ENCODE measurements around the gene ACP1.

The ACP1 gene

DNA sequence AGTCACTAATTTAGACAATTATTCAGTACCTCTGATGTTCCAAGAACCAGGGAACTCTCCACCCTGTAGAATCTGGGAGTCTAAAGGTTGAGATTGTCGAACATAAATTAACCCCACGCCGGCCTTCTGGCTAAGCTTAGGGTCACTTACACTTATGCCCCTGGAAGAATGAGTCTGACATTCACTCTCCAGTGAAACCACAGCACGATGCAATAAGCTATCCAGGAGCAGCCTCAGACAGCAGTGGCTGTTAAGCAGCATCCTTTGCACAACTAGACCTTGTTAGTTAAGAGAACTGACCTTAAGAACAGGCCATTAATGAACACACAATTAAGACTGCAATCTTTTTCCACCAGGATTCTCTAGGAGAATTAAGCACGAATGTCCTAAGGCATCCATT is 25.9 kb upstream of the ACP1 start:
- TF ChIP-seq, protein P1, sequence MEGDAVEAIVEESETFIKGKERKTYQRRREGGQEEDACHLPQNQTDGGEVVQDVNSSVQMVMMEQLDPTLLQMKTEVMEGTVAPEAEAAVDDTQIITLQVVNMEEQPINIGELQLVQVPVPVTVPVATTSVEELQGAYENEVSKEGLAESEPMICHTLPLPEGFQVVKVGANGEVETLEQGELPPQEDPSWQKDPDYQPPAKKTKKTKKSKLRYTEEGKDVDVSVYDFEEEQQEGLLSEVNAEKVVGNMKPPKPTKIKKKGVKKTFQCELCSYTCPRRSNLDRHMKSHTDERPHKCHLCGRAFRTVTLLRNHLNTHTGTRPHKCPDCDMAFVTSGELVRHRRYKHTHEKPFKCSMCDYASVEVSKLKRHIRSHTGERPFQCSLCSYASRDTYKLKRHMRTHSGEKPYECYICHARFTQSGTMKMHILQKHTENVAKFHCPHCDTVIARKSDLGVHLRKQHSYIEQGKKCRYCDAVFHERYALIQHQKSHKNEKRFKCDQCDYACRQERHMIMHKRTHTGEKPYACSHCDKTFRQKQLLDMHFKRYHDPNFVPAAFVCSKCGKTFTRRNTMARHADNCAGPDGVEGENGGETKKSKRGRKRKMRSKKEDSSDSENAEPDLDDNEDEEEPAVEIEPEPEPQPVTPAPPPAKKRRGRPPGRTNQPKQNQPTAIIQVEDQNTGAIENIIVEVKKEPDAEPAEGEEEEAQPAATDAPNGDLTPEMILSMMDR (IDR thresholded peaks at IDR 0.05; ENCODE audit: borderline replicate concordance, control extremely low read depth, extremely low read depth, insufficient read depth, missing control alignments): no peak
- in situ Hi-C loops (cut with MboI; ENCODE audit: low sequenced_read_pairs, unreplicated experiment): no loop called here

DNA sequence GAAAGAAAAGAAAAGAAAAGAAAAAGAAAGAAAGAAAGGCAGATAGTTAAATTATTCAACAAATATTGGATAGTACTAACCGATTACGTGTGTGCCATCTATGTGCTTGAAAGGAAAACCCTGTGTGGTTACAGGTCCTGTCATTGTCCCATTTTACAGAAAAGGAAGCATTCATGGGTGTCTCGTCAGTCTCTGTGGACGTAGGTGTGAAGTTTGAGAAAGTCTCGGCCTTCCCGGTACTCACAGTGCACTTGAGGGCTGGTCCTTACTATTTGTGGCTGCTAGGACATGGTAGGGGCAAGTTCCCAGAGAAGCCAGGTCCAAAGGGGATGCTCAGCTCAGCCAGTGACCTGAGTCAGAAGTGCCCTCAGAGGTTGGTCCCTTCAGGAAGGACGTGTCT is 20.2 kb upstream of the ACP1 start:
- in situ Hi-C loops (cut with MboI; ENCODE audit: low sequenced_read_pairs, unreplicated experiment): no loop called here
- no peak for DNase-seq (ENCODE audit: low spot score)
- TF ChIP-seq, protein P1 (IDR thresholded peaks at IDR 0.05; ENCODE audit: borderline replicate concordance, control extremely low read depth, extremely low read depth, insufficient read depth, missing control alignments): no peak

More for the DNA sequence above, 25.9 kb upstream of the ACP1 start:
- no peak for DNase-seq (ENCODE audit: low spot score)

DNA sequence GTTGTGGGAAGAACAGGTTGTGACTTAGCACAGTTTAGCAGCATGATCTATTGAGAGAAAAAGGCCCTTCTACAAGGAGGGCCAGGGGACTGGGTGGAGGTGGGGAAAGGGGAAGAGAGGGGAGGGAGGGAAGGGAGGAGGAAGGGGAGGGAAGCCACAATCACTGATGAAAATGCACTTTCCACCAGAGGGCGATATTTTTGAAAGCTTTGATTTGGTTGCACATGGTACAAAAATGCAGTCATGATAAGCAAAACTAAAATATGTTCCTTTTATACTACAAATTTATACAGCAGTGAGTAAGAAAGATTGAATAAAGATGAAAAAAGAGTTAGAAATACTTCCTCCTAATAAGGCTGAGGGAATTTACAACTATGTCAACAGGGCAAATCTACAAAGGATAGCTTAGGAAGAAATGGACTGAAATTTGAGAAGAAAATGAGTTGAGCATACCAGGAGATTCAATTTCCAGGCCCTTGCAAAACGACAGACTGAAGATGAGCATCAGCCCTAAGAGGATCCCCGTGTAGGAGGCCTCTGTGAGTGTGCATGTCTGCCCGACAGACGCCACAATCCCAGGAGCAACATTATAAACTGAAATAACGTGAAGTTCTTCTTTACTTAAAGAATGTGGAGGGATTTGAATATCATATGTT is 18.1 kb upstream of the ACP1 start:
- in situ Hi-C loops (cut with MboI; ENCODE audit: low sequenced_read_pairs, unreplicated experiment): no loop called here

DNA sequence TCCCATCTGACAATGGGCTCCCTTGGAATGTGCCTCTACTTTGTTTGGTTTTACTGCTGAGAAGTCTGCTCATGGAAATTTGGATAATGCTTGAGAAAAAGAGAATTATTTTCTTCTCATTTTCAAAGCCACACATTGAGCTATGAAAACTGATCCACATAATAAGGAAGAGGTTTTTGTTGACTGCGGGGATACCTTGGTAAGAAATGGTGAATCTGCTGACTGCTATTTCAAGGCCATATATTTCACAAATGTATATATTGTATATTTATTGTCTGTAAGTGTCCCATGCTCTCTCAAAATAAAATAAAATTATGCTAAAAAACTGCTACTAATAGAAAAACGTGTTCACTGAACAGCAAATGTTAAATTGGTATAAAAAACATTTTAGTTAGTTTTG is 16.0 kb upstream of the ACP1 start:
- in situ Hi-C loops (cut with MboI; ENCODE audit: low sequenced_read_pairs, unreplicated experiment): no loop called here
- DNase-seq (ENCODE audit: low spot score): no peak
- TF ChIP-seq, protein P1 (IDR thresholded peaks at IDR 0.05; ENCODE audit: borderline replicate concordance, control extremely low read depth, extremely low read depth, insufficient read depth, missing control alignments): no peak

More for the DNA sequence above, 18.1 kb upstream of the ACP1 start:
- DNase-seq (ENCODE audit: low spot score): no peak
- TF ChIP-seq, protein P1 (IDR thresholded peaks at IDR 0.05; ENCODE audit: borderline replicate concordance, control extremely low read depth, extremely low read depth, insufficient read depth, missing control alignments): peak; percentile 15

DNA sequence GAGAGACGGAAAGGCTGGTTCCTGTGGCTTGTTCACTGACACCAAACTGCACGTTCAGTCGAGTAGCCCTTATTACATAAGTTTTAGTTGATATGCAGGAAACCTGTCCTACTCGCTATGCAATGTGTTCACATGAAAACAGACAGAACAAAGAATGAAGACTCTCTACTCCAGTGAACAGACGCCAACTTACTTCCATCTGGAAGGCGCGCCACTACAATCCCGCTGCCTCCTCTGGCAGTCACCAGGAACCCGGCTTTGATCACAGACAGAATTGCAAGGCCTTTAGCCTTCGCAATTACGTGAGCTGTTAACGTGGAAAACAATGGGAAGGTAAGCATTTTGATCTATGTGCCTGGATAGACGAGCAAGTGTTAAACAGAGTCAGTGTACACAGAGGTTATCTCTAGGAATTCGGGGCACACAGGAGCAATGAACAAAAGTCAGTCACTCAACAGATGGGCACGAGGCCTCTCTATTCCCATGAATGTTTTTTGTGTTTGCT is 15.2 kb upstream of the ACP1 start:
- in situ Hi-C loops (cut with MboI; ENCODE audit: low sequenced_read_pairs, unreplicated experiment): no loop called here
- TF ChIP-seq, protein P1 (IDR thresholded peaks at IDR 0.05; ENCODE audit: borderline replicate concordance, control extremely low read depth, extremely low read depth, insufficient read depth, missing control alignments): no peak
- no peak for DNase-seq (ENCODE audit: low spot score)

DNA sequence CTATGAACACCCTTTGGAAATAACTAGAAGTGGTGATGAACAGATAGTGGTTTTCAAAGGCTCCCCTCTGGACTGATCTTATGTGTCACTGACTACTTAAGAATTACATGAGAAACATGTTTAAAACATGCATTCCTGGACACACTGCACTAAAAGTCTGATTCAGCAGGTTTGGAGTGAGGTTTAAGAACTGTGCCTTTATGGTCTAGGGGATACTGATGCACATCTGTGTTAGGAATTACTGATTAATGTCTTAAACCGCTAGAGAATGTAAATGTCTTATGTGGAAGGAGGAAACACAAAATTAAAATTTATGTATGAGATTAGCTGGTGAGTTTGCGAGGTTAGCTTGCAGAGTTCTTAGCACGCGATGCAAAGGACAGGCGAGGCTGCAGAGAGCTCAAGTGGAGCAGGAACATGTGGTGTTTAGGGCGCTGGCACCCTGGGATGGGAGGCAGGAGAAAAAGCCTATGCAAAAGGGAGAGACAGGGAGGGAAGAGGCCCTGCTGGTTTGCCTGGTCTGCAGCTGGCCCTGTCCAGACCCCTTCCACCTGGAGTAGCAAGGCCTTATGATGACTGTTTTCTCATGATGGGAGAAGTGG is 12.6 kb upstream of the ACP1 start:
- in situ Hi-C loops (cut with MboI; ENCODE audit: low sequenced_read_pairs, unreplicated experiment): no loop called here
- TF ChIP-seq, protein P1 (IDR thresholded peaks at IDR 0.05; ENCODE audit: borderline replicate concordance, control extremely low read depth, extremely low read depth, insufficient read depth, missing control alignments): no peak
- DNase-seq (ENCODE audit: low spot score): no peak
